ENCODE data around the gene GZMH.

Gene GZMH

GRCh38 chr14:24563505-24563904 lies 46.0 kb downstream of the GZMH start:
- H3K4me3 ChIP-seq (ENCODE audit: insufficient read depth, low read depth, low read length, poor library complexity, severe bottlenecking) = no peak overlapping the region
- H3K27me3 ChIP-seq (replicated peaks; ENCODE audit: control insufficient read depth, insufficient read depth, low read length, poor library complexity, severe bottlenecking) = no peaks in the 10 kb centered on the region
- no peak for DNase-seq
- no peak overlapping the region for H3K27ac ChIP-seq (ENCODE audit: insufficient read depth, low read length, poor library complexity, severe bottlenecking)
- H3K9me3 ChIP-seq (ENCODE audit: control insufficient read depth, low read length) = peaks cover 4% of the 10 kb centered on the region
- H3K4me1 ChIP-seq (ENCODE audit: control insufficient read depth, insufficient read depth, low read length, poor library complexity, severe bottlenecking) = no peaks in the 10 kb centered on the region
- H3K36me3 ChIP-seq (ENCODE audit: control insufficient read depth, insufficient read depth, low read length) = no peaks in the 10 kb centered on the region

GRCh38 chr14:24556756-24557155 lies 52.7 kb downstream of the GZMH start:
- Histone ChIP-seq H3K36me3 (ENCODE audit: control insufficient read depth, insufficient read depth, low read length) (no peaks in the 10 kb centered on the region), H3K9me3 (ENCODE audit: control insufficient read depth, low read length) (no peaks in the 10 kb centered on the region), H3K27ac (ENCODE audit: insufficient read depth, low read length, poor library complexity, severe bottlenecking) (no peak overlapping the region), H3K4me3 (ENCODE audit: insufficient read depth, low read depth, low read length, poor library complexity, severe bottlenecking) (no peak overlapping the region), H3K27me3 (replicated peaks; ENCODE audit: control insufficient read depth, insufficient read depth, low read length, poor library complexity, severe bottlenecking) (no peaks in the 10 kb centered on the region), H3K4me1 (ENCODE audit: control insufficient read depth, insufficient read depth, low read length, poor library complexity, severe bottlenecking) (no peaks in the 10 kb centered on the region)
- no peak for DNase-seq

All from effector memory CD4-positive, alpha-beta T cell (primary cell).